Endodermal cell (in vitro differentiated cells): ENCODE measurements around the gene DENND5A. TPM values are rescaled to one million over a fixed set of nuclear protein-coding genes. Genes with fewer than 3 reads are reported as not detected.
"Not testable (repeated sequence)": the region's sequence is repeated elsewhere in the genome, so short reads cannot be mapped to it uniquely, and the experiment has no call there.

Source experiments
- DNase-seq: peaks from one replicate; pipeline ENCODE4 v3.0.0-alpha.2; 2017
- H3K27ac ChIP-seq: 2 replicates; pipeline ENCODE4 v1.5.1; 2013; ENCODE audit warnings: mild to moderate bottlenecking, low read depth, low read length, moderate library complexity
- H3K27me3 ChIP-seq: 2 replicates; pipeline ENCODE4 v1.6.1; 2013; ENCODE audit warnings: mild to moderate bottlenecking, low read length, moderate library complexity; ENCODE audit not compliant: insufficient read depth, control insufficient read depth, poor library complexity, severe bottlenecking
- H3K36me3 ChIP-seq: 2 replicates; pipeline ENCODE4 v1.7.0; 2013; ENCODE audit warnings: mild to moderate bottlenecking, low read length, moderate library complexity; ENCODE audit not compliant: control insufficient read depth, insufficient read depth
- H3K4me1 ChIP-seq: one replicate; pipeline ENCODE4 v1.7.0; 2013; ENCODE audit warnings: low read length; ENCODE audit not compliant: control insufficient read depth, insufficient read depth
- H3K4me3 ChIP-seq: 2 replicates; pipeline ENCODE4 v1.5.1; 2013; ENCODE audit warnings: mild to moderate bottlenecking, low read length, moderate library complexity
- H3K9ac ChIP-seq: 2 replicates; pipeline ENCODE4 v1.6.1; 2013; ENCODE audit warnings: mild to moderate bottlenecking, low read length, moderate library complexity; ENCODE audit not compliant: poor library complexity, severe bottlenecking; ENCODE audit errors: extremely low read depth
- H3K9me3 ChIP-seq: 2 replicates; pipeline ENCODE4 v1.6.1; 2013; ENCODE audit warnings: mild to moderate bottlenecking, low read length, moderate library complexity; ENCODE audit not compliant: control insufficient read depth
- H3K27ac Mint-ChIP-seq: 2 replicates; pipeline ENCODE4 v1.8.0; 2020; ENCODE audit warnings: mixed read lengths
- H3K27me3 Mint-ChIP-seq: 2 replicates; pipeline ENCODE4 v1.8.0; 2021; ENCODE audit warnings: mild to moderate bottlenecking, mixed read lengths; ENCODE audit not compliant: insufficient read depth
- H3K36me3 Mint-ChIP-seq: 2 replicates; pipeline ENCODE4 v1.8.0; 2020; ENCODE audit warnings: low read depth, mixed read lengths
- H3K4me1 Mint-ChIP-seq: 2 replicates; pipeline ENCODE4 v1.8.0; 2020; ENCODE audit warnings: mixed read lengths
- H3K4me3 Mint-ChIP-seq: 2 replicates; pipeline ENCODE4 v1.8.0; 2020; ENCODE audit warnings: mild to moderate bottlenecking, moderate library complexity, mixed read lengths
- H3K9me3 Mint-ChIP-seq: 2 replicates; pipeline ENCODE4 v1.8.0; 2020; ENCODE audit warnings: mild to moderate bottlenecking, mixed read lengths
- CTCF ChIP-seq: fragments of 200-600 bp; sonication (generic); conservative IDR thresholded peaks from 2 replicates; pipeline ENCODE4 v1.5.0; 2021; ENCODE audit warnings: antibody characterized with exemption, mild to moderate bottlenecking
- WGBS, 2 experiments: methylation state at CpG; one replicate each; pipeline versions ENCODE4 v1.1.5 to v1.1.7; 2013; ENCODE audit warnings: missing lambda C conversion rate in 2 of 2, mixed read lengths in 1 of 2; ENCODE audit not compliant: insufficient coverage in 1 of 2, insufficient read length in 1 of 2; 5-methylcytosine and 5-hydroxymethylcytosine counted together
- total RNA-seq, 2 donors: library from RNA; stranded (reverse); fragmentation: NEBNext Ultra II Directional in 1 of 2; extraction: Animal tissue kit (Norgen Biotek cat#: 25700) in 1 of 2; gene quantifications; 2 replicates in 1 of 2; 3 replicates in 1 of 2; pipeline ENCODE4 v1.2.1, GENCODE V29; 2021

The DENND5A gene
- total RNA-seq, 2 donors from 2014 or later, result 119 to 171 TPM

- Histone ChIP-seq H3K4me3 (no peak overlapping the region), H3K27ac (no peak overlapping the region), H3K9me3 (no peaks in the 10 kb centered on the region), H3K27me3 (no peaks in the 10 kb centered on the region), H3K36me3 (no peaks in the 10 kb centered on the region), H3K4me1 (no peaks in the 10 kb centered on the region), H3K9ac (no peak overlapping the region)
- no peak for DNase-seq
- H3K4me1 Mint-ChIP-seq, result peaks cover 33% of the 10 kb centered on the region
- no peaks in the 10 kb centered on the region for H3K9me3 Mint-ChIP-seq
- H3K4me3 Mint-ChIP-seq, result peak overlapping the region; percentile 91
- 89 to 92% methylated on average over 13 of the region's 13 CpGs for WGBS, 2 experiments
- TF ChIP-seq CTCF, result no peak
- peak overlapping the region; percentile 97 for H3K27ac Mint-ChIP-seq
- no peaks in the 10 kb centered on the region for H3K27me3 Mint-ChIP-seq
- peaks cover 5% of the 10 kb centered on the region for H3K36me3 Mint-ChIP-seq
Observed at GRCh38 chr11:9266132-9266736, 1.1 kb upstream of the DENND5A start.

- Mint-ChIP-seq H3K36me3 (peaks cover 5% of the 10 kb centered on the region), H3K4me1 (peaks cover 44% of the 10 kb centered on the region), H3K27ac (peak overlapping the region; percentile 94), H3K27me3 (no peaks in the 10 kb centered on the region), H3K4me3 (peak overlapping the region; percentile 91), H3K9me3 (no peaks in the 10 kb centered on the region)
- no peak for TF ChIP-seq CTCF
- peak; percentile 72 for DNase-seq
- WGBS, 2 experiments, result 0 to 1% methylated on average over 18 to 76 of the region's 76 CpGs
- Histone ChIP-seq H3K27me3 (no peaks in the 10 kb centered on the region), H3K9ac (peak overlapping the region; percentile 85), H3K4me3 (peak overlapping the region; percentile 98), H3K27ac (peak overlapping the region; percentile 14), H3K4me1 (no peaks in the 10 kb centered on the region), H3K36me3 (no peaks in the 10 kb centered on the region), H3K9me3 (no peaks in the 10 kb centered on the region)
Observed at GRCh38 chr11:9264316-9265210, 587 bp downstream of the DENND5A start.

- peaks cover 5% of the 10 kb centered on the region for H3K36me3 Mint-ChIP-seq
- no peaks in the 10 kb centered on the region for H3K36me3 ChIP-seq
- H3K9me3 ChIP-seq, result no peaks in the 10 kb centered on the region
- H3K27ac Mint-ChIP-seq, result peak overlapping the region; percentile 94
- no peaks in the 10 kb centered on the region for H3K4me1 ChIP-seq
- peaks cover 44% of the 10 kb centered on the region for H3K4me1 Mint-ChIP-seq
- peak overlapping the region; percentile 85 for H3K9ac ChIP-seq
- WGBS, 2 experiments, result 28 to 43% methylated on average over 3 to 9 of the region's 9 CpGs
- H3K4me3 Mint-ChIP-seq, result peak overlapping the region; percentile 91
- no peaks in the 10 kb centered on the region for H3K27me3 ChIP-seq
- H3K9me3 Mint-ChIP-seq, result no peaks in the 10 kb centered on the region
- H3K27ac ChIP-seq, result peak overlapping the region; percentile 14
- no peak for DNase-seq
- no peak for TF ChIP-seq CTCF
- peak overlapping the region; percentile 98 for H3K4me3 ChIP-seq
- H3K27me3 Mint-ChIP-seq, result no peaks in the 10 kb centered on the region
Observed at GRCh38 chr11:9263840-9264315, 1.3 kb downstream of the DENND5A start.

- not testable (repeated sequence) for H3K27ac Mint-ChIP-seq, H3K4me3 Mint-ChIP-seq, H3K27me3 Mint-ChIP-seq
Observed at GRCh38 chr11:9260838-9261146, 4.4 kb downstream of the DENND5A start.

More at GRCh38 chr11:9260838-9261146, 4.4 kb downstream of the DENND5A start:
- H3K27ac ChIP-seq, H3K27me3 ChIP-seq, H3K4me1 ChIP-seq, H3K9me3 ChIP-seq, H3K36me3 ChIP-seq, DNase-seq, H3K9me3 Mint-ChIP-seq, H3K4me3 ChIP-seq, H3K9ac ChIP-seq: not testable (repeated sequence)
- WGBS, 2 experiments, result 80 to 91% methylated on average over 1 to 2 of the region's 2 CpGs
- peaks cover 32% of the 10 kb centered on the region for H3K4me1 Mint-ChIP-seq
- peaks cover 12% of the 10 kb centered on the region for H3K36me3 Mint-ChIP-seq
